OCI-LY3 (cell line): ENCODE data around the gene MEI4.

Experiments used
- EZH2phosphoT487 ChIP-seq: fragments of 200-600 bp; shearing (Covaris generic); IDR thresholded peaks from 2 replicates; pipeline ENCODE4 v1.6.1; 2018; ENCODE audit warnings: antibody characterized with exemption, mixed run types, low read depth
- TF ChIP-seq, protein P1 (sequence below): fragments of 200-600, 300-600 bp; sonication (generic); IDR thresholded peaks from 2 replicates; pipeline ENCODE4 v1.5.1; 2014; ENCODE audit warnings: antibody characterized with exemption, low read length, low read depth

DNA sequence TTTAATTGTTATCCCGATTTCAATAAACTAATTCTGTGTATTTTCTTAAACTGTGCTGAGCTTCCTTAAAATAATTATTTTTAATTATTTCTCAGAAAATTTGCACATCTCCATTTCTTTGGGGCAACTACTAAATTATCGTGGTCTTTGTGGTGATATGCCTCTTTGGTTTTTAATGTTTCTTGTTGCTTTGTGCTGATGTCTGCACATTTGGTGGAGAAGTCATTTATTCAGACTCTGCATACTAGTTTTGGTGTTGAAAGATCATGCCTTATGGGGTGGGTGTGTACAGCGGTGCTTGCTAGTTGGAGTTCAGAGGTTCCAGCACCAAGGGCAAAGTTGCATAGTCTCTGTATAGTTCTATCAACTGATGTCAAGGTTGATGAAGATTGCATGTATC, 253.2 kb downstream of the MEI4 start:
- TF ChIP-seq, protein P1, sequence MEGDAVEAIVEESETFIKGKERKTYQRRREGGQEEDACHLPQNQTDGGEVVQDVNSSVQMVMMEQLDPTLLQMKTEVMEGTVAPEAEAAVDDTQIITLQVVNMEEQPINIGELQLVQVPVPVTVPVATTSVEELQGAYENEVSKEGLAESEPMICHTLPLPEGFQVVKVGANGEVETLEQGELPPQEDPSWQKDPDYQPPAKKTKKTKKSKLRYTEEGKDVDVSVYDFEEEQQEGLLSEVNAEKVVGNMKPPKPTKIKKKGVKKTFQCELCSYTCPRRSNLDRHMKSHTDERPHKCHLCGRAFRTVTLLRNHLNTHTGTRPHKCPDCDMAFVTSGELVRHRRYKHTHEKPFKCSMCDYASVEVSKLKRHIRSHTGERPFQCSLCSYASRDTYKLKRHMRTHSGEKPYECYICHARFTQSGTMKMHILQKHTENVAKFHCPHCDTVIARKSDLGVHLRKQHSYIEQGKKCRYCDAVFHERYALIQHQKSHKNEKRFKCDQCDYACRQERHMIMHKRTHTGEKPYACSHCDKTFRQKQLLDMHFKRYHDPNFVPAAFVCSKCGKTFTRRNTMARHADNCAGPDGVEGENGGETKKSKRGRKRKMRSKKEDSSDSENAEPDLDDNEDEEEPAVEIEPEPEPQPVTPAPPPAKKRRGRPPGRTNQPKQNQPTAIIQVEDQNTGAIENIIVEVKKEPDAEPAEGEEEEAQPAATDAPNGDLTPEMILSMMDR = no peak
- TF ChIP-seq EZH2phosphoT487 = no peak
